ENCODE results near the gene NTF4. TPM values are rescaled to one million over a fixed set of nuclear protein-coding genes. Genes with fewer than 3 reads are reported as not detected.
"Not testable (repeated sequence)": the region's sequence is repeated elsewhere in the genome, so short reads cannot be mapped to it uniquely, and the experiment has no call there.

Gene NTF4
- polyA plus RNA-seq, 1 donor, result 3.1 TPM

DNA sequence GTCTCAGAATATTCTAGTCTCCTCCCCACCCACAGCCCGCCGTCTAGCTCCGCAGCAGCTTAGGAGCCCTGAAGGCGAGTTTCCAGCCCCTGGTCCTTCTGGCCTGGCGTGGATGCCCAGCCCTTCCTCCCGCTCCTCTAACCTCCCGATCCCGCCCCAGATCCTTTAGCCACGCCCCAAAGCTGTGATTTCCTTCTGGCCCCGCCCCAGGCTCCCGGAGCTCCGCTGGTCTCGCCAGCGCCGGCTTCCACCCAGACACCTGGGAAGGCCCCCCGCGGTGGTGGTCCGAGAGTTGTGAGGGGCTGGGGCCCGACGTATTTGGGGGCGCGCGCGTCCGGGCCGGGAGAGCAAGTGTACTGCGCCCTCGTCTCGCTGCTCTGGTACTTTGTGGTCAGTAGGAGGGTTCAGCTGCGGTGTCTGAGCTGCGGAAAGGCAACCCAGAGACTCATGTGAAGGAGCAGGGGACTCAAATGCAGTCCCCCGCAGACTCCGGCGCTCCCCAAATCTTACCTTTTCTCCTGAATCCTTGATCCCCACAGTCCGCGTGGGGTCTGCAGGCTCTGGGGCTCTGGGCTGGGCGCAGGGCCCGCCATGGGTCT is 6.9 kb downstream of the NTF4 start, which contains the start of gene CGB7:
Gene CGB7 (minus strand): TSS at position 114 of the 599 bp plus-strand sequence. CDS start 2,374 bp downstream, outside the sequence.
- peak; percentile 66 for DNase-seq

GRCh38 chr19:49056902-49057596 is 7.6 kb downstream of the NTF4 start:
- not testable (repeated sequence) for DNase-seq

DNA sequence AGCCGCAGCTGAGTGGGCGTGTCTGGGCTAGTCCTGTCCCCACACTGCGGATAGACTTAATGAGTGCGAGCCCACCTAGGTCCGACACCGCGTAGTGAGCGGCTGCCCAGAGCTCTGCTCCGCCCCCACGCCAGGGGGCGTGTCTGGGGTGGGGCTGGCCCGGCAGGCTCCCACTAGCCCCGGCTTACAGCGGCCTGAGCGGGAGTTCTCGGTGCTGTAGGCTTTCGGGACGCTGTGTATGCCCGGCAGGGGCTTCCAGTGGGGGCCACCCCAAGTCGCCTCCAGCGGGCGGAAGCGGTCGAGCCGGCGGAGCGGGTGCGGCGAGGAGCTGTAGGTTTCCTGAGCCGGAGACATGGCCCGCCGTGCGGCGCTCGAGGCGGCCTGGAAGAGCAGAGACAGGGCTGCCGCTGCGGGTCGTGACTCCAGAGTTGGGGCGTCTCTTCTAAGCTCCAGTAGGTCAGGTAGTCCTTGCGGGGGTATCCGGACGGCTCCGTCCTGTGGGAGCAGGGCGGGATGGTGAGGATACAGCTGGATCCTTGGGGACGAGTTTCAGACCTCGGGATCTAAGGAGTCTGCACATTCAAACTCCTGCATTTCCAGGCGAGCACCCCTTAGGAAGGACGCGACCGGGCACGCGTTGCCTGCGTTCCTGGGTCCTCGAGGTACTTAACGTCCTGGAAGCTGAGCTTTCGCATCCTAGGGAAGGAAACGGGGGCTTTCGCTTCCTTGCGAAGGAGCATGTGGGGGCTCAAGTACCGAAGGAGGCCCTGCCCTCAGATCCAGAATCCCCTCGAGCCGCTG is 8.3 kb downstream of the NTF4 start:
- DNase-seq, result no peak

DNA sequence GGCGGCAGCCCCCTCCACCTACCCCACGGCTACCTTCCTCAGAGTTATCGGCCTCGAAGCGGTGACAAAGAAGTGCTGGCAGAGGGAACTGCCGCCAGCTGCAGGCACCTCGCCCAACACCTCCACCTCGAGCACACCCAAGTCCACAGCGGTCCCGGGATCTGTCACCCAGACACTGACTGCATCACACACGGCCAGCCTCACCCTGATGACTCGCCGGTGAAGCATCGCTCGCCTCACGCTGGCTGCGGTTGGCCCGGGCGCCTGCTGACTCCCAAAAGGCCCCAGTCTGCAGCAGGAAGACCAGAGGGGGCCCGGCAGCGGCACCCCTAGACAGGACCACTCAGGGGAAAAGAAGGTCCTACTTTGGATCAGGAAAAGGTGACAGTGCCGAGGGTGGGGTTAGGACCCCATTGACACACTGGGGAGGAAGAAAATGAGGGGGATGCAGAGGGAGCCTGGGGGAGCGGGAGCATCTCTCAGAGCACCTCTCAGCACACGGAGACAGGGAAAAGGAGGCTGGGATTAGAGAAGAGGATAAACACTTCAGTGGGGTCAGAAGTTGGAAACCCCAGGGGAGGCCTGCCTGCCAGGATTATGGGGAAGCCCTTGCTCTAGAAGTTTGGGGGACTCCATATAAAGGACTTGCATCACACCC is 14.1 kb downstream of the NTF4 start:
- DNase-seq, result not testable (repeated sequence)

- not testable (repeated sequence) for DNase-seq
These were observed 14.8 kb downstream of the NTF4 start for GRCh38 chr19:49049834-49050233.

GRCh38 chr19:49049011-49049410 is 15.6 kb downstream of the NTF4 start, which contains the start of gene CGB8:
CGB8 (minus strand) TSS chr19:49049111; CDS start chr19:49048739, 372 bp downstream.
- DNase-seq, result not testable (repeated sequence)

DNA sequence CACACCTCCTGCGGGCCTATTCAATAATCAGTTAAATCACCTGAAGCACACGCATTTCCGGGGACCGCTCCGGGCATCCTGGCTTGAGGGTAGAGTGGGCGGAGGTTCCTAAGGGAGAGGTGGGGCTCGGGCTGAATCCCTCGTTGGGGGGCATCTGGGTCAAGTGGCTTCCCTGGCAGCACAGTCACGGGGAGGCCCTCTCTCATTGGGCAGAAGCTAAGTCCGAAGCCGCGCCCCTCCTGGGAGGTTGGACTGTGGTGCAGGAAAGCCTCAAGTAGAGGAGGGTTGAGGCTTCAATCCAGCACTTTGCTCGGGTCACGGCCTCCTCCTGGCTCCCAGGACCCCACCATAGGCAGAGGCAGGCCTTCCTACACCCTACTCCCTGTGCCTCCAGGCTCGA is 21.1 kb downstream of the NTF4 start, which contains the start of gene CGB5:
Gene CGB5 (plus strand): TSS at position 301 of the 400 bp plus-strand sequence. CDS start 362 bp downstream, outside the sequence.
- DNase-seq, result not testable (repeated sequence)

DNA sequence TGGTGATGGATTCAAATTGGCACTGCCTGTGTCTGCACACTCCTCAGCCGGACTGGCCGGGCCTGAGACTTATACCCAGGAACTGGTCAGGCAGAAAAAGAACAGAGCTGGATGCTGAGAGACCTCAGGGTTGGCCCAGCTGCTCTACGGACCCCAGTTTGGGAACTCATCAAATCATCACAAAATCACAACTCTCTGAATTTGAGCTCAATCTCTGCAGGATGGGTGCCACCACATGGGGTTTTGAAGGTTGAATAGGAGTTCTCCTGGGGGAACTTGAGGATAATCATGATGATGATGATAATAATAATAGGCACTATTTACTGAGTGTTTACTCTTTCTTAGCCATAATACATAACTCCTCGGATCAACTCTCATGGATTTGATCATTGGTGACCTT is 22.0 kb downstream of the NTF4 start:
- not testable (repeated sequence) for DNase-seq

GRCh38 chr19:49042177-49042576 is 22.4 kb downstream of the NTF4 start:
- no peak for DNase-seq

DNA sequence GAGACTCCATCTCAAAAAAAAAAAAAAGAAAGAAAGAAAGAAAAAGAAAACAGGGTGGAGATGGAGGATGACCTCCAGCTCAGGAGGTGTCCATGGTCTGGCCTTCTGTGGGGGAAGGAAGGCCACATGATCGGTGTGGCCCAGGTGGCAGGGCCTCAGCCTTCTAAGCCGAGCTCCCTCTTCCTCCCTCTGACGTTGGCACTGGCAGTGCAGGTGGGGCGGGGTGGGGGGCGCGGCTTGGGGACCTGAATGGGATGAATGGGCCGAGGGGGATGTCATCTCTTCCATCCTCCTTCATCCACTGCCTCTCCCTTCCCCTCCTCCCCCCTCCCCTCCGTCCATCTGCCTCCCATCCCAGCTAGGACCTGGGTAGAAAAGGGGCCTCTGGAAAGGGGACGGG is 24.9 kb downstream of the NTF4 start:
- DNase-seq, result not testable (repeated sequence)

DNA sequence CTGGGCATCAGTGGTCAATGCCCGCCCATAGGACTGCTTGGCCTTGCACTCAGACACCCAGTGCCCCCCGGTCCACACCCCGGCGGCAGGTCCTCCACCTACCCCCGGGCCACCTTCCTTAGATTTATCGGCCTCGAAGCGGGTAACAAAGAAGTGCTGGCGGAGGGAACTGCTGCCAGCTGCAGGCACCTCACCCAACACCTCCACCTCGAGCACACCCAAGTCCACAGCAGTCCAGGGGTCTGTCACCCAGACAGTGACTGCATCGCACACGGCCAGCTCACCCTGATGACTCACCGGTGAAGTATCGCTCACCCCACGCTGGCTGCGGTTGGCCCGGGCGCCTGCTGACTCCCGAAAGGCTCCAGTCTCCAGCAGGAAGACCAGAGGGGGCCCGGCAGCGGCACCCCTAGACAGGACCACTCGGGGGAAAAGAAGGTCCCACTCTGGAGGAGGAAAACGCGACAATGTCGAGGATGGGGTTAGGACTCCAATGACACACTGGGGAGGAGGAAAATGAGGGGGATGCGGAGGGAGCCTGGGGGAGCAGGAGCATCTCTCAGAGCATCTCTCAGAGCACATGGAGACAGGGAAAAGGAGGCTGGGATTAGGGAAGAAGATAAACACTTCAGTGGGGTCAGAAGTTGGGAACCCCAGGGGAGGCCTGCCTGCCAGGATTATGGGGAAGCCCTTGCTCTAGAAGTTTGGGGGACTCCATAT is 25.9 kb downstream of the NTF4 start:
- DNase-seq, result not testable (repeated sequence)

- DNase-seq, result not testable (repeated sequence)
These were observed 26.5 kb downstream of the NTF4 start for GRCh38 chr19:49038111-49038510.

DNA sequence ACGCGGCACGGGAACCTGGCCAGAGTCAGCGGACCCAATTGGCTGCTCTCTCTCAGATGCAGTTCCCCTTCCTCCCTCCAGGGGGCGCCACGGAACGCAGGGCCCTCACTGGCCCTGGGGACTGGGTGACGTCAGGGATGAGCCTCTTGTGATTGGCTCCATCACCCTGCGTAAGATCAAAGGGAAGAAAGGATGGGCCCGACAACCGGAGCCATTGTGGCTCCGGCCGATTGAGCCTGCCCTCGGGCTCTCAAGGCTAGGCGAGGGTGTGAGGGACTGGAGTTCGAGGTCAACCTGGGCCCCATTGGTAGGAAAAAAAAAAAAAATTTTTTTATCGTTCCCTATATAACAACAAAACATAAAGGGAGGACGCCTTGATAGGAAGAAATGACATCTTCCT is 27.8 kb downstream of the NTF4 start, which contains the start of gene CGB1:
Gene CGB1 (minus strand): TSS at position 81 of the 400 bp plus-strand sequence. CDS start 184 bp downstream, outside the sequence.
- DNase-seq, result not testable (repeated sequence)

DNA sequence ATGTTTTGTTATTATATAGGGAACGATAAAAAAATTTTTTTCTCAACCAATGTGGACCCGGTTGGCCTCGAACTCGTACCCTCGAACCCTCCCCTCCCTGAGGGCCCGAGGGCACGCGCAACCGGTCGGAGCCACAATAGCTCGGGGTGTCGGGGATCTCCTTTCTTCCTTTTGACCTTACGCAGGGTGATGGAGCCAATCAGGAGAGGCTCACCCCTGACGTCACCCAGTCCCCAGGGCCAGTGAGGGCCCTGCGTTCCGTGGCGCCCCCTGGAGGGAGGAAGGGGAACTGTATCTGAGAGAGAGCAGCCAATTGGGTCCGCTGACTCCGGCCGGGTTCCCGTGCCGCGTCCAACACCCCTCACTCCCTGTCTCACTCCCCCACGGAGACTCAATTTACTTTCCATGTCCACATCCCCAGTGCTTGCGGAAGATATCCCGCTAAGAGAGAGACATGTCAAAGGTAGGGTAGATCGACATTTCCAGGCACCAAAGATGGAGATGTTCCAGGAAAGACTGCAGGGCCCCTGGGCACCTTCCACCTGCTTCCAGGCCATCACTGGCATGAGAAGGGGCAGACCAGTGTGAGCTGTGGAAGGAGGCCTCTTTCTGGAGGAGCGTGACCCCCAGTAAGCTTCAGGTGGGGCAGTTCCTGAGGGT is 32.8 kb downstream of the NTF4 start, which contains the start of gene CGB2:
Gene CGB2 (plus strand): TSS at position 249 of the 660 bp plus-strand sequence. CDS start 206 bp downstream, at position 455.
- DNase-seq, result not testable (repeated sequence)

DNA sequence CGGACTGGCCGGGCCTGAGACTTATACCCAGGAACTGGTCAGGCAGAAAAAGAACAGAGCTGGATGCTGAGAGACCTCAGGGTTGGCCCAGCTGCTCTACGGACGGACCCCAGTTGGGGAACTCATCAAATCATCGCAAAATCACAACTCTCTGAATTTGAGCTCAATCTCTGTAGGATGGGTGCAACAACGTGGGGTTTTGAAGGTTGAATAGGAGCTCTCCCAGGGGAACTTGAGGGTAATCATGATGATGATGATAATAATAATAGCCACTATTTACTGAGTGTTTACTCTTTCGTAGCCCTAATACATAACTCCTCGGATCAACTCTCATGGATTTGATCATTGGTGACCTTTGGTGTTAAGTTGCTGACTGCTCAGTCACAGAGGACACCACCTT is 34.3 kb downstream of the NTF4 start:
- DNase-seq, result not testable (repeated sequence)

GRCh38 chr19:49029749-49030148 is 34.9 kb downstream of the NTF4 start:
- not testable (repeated sequence) for DNase-seq

DNA sequence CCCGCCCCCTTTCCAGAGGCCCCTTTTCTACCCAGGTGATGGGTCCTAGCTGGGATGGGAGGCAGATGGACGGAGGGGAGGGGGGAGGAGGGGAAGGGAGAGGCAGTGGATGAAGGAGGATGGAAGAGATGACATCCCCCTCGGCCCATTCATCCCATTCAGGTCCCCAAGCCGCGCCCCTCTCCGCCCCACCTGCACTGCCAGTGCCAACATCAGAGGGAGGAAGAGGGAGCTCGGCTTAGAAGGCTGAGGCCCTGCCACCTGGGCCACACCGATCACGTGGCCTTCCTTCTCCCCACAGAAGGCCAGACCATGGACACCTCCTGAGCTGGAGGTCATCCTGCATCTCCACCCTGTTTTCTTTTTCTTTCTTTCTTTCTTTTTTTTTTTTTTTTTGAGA is 35.9 kb downstream of the NTF4 start:
- not testable (repeated sequence) for DNase-seq

DNA sequence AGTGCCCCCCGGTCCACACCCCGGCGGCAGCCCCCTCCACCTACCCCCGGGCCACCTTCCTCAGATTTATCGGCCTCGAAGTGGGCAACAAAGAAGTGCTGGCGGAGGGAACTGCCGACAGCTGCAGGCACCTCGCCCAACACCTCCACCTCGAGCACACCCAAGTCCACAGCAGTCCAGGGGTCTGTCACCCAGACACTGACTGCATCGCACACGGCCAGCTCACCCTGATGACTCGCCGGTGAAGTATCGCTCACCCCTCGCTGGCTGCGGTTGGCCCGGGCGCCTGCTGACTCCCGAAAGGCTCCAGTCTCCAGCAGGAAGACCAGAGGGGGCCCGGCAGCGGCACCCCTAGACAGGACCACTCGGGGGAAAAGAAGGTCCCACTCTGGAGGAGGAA is 39.0 kb downstream of the NTF4 start:
- not testable (repeated sequence) for DNase-seq

- DNase-seq, result not testable (repeated sequence)
These were observed 39.5 kb downstream of the NTF4 start for GRCh38 chr19:49025088-49025487.

DNA sequence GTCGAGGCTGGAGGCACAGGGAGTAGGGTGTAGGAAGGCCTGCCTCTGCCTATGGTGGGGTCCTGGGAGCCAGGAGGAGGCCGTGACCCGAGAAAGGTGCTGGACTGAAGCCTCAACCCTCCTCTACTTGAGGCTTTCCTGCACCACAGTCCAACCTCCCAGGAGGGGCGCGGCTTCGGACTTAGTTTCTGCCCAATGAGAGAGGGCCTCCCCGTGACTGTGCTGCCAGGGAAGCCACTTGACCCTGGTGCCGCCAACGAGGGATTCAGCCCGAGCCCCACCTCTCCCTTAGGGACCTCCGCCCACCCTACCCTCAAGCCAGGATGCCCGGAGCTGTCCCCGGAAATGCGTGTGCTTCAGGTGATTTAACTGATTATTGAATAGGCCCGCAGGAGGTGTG is 40.4 kb downstream of the NTF4 start, which contains the start of gene CGB3:
Gene CGB3 (minus strand): TSS at position 101 of the 400 bp plus-strand sequence. CDS start 362 bp downstream, outside the sequence.
- DNase-seq, result not testable (repeated sequence)
